Measurements from ENCODE around the gene KIF4B.

- TF ChIP-seq, protein P1, sequence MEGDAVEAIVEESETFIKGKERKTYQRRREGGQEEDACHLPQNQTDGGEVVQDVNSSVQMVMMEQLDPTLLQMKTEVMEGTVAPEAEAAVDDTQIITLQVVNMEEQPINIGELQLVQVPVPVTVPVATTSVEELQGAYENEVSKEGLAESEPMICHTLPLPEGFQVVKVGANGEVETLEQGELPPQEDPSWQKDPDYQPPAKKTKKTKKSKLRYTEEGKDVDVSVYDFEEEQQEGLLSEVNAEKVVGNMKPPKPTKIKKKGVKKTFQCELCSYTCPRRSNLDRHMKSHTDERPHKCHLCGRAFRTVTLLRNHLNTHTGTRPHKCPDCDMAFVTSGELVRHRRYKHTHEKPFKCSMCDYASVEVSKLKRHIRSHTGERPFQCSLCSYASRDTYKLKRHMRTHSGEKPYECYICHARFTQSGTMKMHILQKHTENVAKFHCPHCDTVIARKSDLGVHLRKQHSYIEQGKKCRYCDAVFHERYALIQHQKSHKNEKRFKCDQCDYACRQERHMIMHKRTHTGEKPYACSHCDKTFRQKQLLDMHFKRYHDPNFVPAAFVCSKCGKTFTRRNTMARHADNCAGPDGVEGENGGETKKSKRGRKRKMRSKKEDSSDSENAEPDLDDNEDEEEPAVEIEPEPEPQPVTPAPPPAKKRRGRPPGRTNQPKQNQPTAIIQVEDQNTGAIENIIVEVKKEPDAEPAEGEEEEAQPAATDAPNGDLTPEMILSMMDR (IDR thresholded peaks at IDR 0.05; ENCODE audit: poor library complexity, severe bottlenecking) = no peak
- TF ChIP-seq EP300 (conservative IDR thresholded peaks at IDR 0.05; ENCODE audit: poor library complexity, severe bottlenecking) (no peak), EZH2 (IDR thresholded peaks at IDR 0.05; ENCODE audit: borderline replicate concordance, insufficient read depth, low read length, poor library complexity, severe bottlenecking) (no peak), TAF1 (IDR thresholded peaks at IDR 0.05; ENCODE audit: low read depth) (no peak), MXI1 (conservative IDR thresholded peaks at IDR 0.05; ENCODE audit: poor library complexity, severe bottlenecking) (no peak), POLR2AphosphoS5 (IDR thresholded peaks at IDR 0.05) (no peak), SMC3 (conservative IDR thresholded peaks at IDR 0.05; ENCODE audit: poor library complexity) (no peak), RAD21 (conservative IDR thresholded peaks at IDR 0.05) (no peak)
- TF ChIP-seq, protein P2, sequence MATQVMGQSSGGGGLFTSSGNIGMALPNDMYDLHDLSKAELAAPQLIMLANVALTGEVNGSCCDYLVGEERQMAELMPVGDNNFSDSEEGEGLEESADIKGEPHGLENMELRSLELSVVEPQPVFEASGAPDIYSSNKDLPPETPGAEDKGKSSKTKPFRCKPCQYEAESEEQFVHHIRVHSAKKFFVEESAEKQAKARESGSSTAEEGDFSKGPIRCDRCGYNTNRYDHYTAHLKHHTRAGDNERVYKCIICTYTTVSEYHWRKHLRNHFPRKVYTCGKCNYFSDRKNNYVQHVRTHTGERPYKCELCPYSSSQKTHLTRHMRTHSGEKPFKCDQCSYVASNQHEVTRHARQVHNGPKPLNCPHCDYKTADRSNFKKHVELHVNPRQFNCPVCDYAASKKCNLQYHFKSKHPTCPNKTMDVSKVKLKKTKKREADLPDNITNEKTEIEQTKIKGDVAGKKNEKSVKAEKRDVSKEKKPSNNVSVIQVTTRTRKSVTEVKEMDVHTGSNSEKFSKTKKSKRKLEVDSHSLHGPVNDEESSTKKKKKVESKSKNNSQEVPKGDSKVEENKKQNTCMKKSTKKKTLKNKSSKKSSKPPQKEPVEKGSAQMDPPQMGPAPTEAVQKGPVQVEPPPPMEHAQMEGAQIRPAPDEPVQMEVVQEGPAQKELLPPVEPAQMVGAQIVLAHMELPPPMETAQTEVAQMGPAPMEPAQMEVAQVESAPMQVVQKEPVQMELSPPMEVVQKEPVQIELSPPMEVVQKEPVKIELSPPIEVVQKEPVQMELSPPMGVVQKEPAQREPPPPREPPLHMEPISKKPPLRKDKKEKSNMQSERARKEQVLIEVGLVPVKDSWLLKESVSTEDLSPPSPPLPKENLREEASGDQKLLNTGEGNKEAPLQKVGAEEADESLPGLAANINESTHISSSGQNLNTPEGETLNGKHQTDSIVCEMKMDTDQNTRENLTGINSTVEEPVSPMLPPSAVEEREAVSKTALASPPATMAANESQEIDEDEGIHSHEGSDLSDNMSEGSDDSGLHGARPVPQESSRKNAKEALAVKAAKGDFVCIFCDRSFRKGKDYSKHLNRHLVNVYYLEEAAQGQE (IDR thresholded peaks at IDR 0.05; ENCODE audit: borderline replicate concordance) = no peak
These were observed 46.7 kb upstream of the KIF4B start for GRCh38 chr5:154966874-154967273.
